ENCODE data around the gene ZMYND15. TPM values are rescaled to one million over a fixed set of nuclear protein-coding genes. Genes with fewer than 3 reads are reported as not detected.

Gene ZMYND15
- total and polyA plus RNA-seq, 2 of the 13 experiments (the other 11 are each of a cell fraction or from before 2014, with no cell fraction given) = 0.24 to 2.7 TPM

DNA sequence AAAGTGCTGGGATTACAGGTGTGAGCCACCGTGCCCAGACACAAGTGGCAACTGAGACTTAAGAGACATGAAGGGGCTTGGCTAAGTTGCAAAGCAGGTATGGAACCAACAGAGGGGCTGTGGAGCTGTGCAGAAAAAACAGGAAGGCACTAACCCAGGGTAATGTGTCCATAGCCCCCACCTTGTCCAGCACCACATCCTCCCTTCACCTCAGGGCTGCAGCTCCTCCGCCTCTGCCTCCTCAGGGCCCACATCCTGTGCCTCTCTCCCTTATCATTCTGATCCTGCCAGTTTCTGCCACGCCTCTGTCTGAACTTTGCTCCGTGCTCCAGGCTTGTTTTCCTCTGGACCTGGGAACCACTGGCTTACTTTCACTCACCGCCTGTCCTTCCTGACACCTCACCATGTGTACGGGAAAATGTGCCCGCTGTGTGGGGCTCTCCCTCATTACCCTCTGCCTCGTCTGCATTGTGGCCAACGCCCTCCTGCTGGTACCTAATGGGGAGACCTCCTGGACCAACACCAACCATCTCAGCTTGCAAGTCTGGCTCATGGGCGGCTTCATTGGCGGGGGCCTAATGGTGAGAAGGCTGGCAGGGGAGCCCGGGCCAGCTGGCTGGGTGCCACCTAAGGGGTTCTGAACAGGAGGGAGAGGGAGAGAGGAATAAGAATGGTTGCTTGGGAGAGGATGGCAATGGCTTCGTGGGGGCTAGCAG is 32.0 kb downstream of the ZMYND15 start, which contains the start of gene TM4SF5 (continued):
- no peak for TF ChIP-seq MATR3 (CRISPR knock-in tag; IDR thresholded peaks at IDR 0.05)
- peak; percentile 28; the same call in 1 of the 2 replicates for TF ChIP-seq ZNF652 (CRISPR knock-in tag; IDR thresholded peaks at IDR 0.05; ENCODE audit: borderline replicate concordance, low read depth)
- TF ChIP-seq ZNF530 (CRISPR knock-in tag; IDR thresholded peaks at IDR 0.05; ENCODE audit: low read depth) = no peak
- TF ChIP-seq ZNF878 (CRISPR knock-in tag; IDR thresholded peaks at IDR 0.05) = peak; percentile 56; the same call in 1 of the 2 replicates
- 0 out of 2 replicates have a peak, but pooled peaks have one; percentile 78 for TF ChIP-seq ZNF256 (CRISPR knock-in tag; conservative IDR thresholded peaks at IDR 0.05)
- no peak for TF ChIP-seq ZNF101 (CRISPR knock-in tag; IDR thresholded peaks at IDR 0.05; ENCODE audit: borderline replicate concordance, low read depth)
- TF ChIP-seq POLR2G (IDR thresholded peaks at IDR 0.05; ENCODE audit: low read depth, low read length) = peak; percentile 88
- TF ChIP-seq, protein P1, sequence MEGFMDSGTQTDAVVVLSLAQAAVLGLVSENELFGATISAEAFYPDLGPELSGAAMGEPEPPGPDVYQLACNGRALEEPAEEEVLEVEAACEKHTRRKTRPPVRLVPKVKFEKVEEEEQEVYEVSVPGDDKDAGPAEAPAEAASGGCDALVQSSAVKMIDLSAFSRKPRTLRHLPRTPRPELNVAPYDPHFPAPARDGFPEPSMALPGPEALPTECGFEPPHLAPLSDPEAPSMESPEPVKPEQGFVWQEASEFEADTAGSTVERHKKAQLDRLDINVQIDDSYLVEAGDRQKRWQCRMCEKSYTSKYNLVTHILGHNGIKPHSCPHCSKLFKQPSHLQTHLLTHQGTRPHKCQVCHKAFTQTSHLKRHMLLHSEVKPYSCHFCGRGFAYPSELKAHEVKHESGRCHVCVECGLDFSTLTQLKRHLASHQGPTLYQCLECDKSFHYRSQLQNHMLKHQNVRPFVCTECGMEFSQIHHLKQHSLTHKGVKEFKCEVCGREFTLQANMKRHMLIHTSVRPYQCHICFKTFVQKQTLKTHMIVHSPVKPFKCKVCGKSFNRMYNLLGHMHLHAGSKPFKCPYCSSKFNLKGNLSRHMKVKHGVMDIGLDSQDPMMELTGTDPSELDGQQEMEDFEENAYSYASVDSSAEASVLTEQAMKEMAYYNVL (CRISPR knock-in tag; IDR thresholded peaks at IDR 0.05; ENCODE audit: borderline replicate concordance) = peak; percentile 90; the same call in 1 of the 2 replicates
- TF ChIP-seq, protein P2, sequence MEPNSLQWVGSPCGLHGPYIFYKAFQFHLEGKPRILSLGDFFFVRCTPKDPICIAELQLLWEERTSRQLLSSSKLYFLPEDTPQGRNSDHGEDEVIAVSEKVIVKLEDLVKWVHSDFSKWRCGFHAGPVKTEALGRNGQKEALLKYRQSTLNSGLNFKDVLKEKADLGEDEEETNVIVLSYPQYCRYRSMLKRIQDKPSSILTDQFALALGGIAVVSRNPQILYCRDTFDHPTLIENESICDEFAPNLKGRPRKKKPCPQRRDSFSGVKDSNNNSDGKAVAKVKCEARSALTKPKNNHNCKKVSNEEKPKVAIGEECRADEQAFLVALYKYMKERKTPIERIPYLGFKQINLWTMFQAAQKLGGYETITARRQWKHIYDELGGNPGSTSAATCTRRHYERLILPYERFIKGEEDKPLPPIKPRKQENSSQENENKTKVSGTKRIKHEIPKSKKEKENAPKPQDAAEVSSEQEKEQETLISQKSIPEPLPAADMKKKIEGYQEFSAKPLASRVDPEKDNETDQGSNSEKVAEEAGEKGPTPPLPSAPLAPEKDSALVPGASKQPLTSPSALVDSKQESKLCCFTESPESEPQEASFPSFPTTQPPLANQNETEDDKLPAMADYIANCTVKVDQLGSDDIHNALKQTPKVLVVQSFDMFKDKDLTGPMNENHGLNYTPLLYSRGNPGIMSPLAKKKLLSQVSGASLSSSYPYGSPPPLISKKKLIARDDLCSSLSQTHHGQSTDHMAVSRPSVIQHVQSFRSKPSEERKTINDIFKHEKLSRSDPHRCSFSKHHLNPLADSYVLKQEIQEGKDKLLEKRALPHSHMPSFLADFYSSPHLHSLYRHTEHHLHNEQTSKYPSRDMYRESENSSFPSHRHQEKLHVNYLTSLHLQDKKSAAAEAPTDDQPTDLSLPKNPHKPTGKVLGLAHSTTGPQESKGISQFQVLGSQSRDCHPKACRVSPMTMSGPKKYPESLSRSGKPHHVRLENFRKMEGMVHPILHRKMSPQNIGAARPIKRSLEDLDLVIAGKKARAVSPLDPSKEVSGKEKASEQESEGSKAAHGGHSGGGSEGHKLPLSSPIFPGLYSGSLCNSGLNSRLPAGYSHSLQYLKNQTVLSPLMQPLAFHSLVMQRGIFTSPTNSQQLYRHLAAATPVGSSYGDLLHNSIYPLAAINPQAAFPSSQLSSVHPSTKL (CRISPR knock-in tag; IDR thresholded peaks at IDR 0.05) = peak; percentile 88
- TF ChIP-seq, protein P3, sequence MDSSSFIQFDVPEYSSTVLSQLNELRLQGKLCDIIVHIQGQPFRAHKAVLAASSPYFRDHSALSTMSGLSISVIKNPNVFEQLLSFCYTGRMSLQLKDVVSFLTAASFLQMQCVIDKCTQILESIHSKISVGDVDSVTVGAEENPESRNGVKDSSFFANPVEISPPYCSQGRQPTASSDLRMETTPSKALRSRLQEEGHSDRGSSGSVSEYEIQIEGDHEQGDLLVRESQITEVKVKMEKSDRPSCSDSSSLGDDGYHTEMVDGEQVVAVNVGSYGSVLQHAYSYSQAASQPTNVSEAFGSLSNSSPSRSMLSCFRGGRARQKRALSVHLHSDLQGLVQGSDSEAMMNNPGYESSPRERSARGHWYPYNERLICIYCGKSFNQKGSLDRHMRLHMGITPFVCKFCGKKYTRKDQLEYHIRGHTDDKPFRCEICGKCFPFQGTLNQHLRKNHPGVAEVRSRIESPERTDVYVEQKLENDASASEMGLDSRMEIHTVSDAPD (CRISPR knock-in tag; IDR thresholded peaks at IDR 0.05) = peak; percentile 81; the same call in 1 of the 2 replicates
- peak; percentile 42 for TF ChIP-seq RBFOX2 (IDR thresholded peaks at IDR 0.05; ENCODE audit: low read depth, low read length)
- TF ChIP-seq SCMH1 (CRISPR knock-in tag; IDR thresholded peaks at IDR 0.05; ENCODE audit: borderline replicate concordance) = no peak
- TF ChIP-seq ZBTB42 (CRISPR knock-in tag; IDR thresholded peaks at IDR 0.05) = peak; percentile 63; the same call in 1 of the 2 replicates
- 0 out of 2 replicates have a peak, but pooled peaks have one; percentile 11 for TF ChIP-seq FOSL1 (CRISPR knock-in tag; IDR thresholded peaks at IDR 0.05; ENCODE audit: borderline replicate concordance)
- TF ChIP-seq, protein P4, sequence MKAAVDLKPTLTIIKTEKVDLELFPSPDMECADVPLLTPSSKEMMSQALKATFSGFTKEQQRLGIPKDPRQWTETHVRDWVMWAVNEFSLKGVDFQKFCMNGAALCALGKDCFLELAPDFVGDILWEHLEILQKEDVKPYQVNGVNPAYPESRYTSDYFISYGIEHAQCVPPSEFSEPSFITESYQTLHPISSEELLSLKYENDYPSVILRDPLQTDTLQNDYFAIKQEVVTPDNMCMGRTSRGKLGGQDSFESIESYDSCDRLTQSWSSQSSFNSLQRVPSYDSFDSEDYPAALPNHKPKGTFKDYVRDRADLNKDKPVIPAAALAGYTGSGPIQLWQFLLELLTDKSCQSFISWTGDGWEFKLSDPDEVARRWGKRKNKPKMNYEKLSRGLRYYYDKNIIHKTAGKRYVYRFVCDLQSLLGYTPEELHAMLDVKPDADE (CRISPR knock-in tag; IDR thresholded peaks at IDR 0.05) = peak; percentile 87; the same call in 1 of the 2 replicates
- no peak for TF ChIP-seq SOX6 (IDR thresholded peaks at IDR 0.05)
- TF ChIP-seq SOX6 (CRISPR knock-in tag; IDR thresholded peaks at IDR 0.05) = peak; percentile 87
- peak; percentile 89; the same call in 1 of the 2 replicates for TF ChIP-seq MIER3 (CRISPR knock-in tag; IDR thresholded peaks at IDR 0.05; ENCODE audit: borderline replicate concordance)
- 0 out of 2 replicates have a peak, but pooled peaks have one; percentile 51 for TF ChIP-seq ZNF816 (CRISPR knock-in tag; IDR thresholded peaks at IDR 0.05; ENCODE audit: borderline replicate concordance)
- peak; percentile 96 for TF ChIP-seq ARID2 (CRISPR knock-in tag; IDR thresholded peaks at IDR 0.05; ENCODE audit: borderline replicate concordance)
- TF ChIP-seq ZNF788 (CRISPR knock-in tag; IDR thresholded peaks at IDR 0.05; ENCODE audit: borderline replicate concordance) = peak; percentile 94; the same call in 1 of the 2 replicates
